GM12875 (cell line): ENCODE measurements around the gene COL5A3.

ENCODE experiments used
- H3K4me3 ChIP-seq: one replicate; pipeline ENCODE4 v1.5.1; 2011; ENCODE audit warnings: low read depth, low read length, control low read depth
- TF ChIP-seq, protein P1 (sequence below): IDR thresholded peaks from 2 replicates; pipeline ENCODE4 v1.5.1; 2011; ENCODE audit warnings: low read depth, mild to moderate bottlenecking, control low read depth, inconsistent platforms, low read length, moderate library complexity, borderline replicate concordance; ENCODE audit not compliant: insufficient read depth

The COL5A3 gene

DNA sequence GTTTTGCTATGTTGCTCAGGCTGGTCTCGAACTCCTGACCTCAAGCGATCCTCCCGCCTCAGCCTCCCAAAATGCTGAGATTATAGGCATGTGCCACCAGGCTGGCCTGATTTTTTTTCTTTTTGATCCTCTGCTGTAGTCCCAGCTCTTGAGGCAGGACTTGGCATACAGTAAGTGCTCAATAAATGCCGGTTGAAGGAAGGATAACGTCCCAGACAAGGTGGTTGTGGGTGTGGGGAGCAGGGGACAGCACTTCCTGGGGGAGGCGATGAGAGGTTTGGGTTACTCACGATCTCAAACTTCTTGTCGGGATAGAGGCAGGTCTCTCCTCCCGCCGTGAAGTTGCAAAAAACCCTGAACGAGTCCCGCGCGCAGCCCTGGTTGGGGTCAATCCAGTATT is 44.3 kb downstream of the COL5A3 start:
- H3K4me3 ChIP-seq, result no peak overlapping the region
- TF ChIP-seq, protein P1, sequence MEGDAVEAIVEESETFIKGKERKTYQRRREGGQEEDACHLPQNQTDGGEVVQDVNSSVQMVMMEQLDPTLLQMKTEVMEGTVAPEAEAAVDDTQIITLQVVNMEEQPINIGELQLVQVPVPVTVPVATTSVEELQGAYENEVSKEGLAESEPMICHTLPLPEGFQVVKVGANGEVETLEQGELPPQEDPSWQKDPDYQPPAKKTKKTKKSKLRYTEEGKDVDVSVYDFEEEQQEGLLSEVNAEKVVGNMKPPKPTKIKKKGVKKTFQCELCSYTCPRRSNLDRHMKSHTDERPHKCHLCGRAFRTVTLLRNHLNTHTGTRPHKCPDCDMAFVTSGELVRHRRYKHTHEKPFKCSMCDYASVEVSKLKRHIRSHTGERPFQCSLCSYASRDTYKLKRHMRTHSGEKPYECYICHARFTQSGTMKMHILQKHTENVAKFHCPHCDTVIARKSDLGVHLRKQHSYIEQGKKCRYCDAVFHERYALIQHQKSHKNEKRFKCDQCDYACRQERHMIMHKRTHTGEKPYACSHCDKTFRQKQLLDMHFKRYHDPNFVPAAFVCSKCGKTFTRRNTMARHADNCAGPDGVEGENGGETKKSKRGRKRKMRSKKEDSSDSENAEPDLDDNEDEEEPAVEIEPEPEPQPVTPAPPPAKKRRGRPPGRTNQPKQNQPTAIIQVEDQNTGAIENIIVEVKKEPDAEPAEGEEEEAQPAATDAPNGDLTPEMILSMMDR, result no peak

DNA sequence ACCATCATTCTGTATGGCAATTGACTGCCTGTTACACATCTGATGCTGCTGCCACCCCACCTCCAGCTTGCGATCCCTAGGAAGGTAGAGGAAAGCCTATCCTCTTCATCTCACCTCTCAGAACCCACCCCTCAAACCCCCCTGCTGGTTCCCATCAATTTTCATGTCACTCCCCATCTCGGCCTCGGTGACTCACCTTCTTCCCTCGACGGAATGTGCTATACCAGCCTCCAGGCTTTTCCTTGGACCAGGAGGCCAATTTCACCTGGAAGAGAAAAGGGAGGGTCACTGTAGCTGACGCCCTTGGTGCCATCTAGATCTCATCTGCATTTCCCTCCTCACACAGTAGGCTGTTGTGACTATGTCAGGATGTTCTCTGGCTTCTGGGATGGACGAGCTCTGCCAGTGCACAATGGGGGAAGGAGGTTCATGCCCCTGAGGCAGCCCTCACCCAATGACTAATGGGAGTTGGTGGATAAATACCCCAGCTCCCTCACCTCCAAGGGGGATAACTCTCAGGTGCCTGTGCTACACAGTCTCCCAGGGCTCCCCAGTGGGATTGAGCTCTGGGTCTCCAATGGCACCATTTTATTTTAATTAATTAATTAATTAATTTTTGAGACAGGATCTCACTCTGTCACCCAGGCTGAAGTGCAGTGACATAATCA is 47.5 kb downstream of the COL5A3 start:
- no peak overlapping the region for H3K4me3 ChIP-seq
- TF ChIP-seq, protein P1, result no peak

DNA sequence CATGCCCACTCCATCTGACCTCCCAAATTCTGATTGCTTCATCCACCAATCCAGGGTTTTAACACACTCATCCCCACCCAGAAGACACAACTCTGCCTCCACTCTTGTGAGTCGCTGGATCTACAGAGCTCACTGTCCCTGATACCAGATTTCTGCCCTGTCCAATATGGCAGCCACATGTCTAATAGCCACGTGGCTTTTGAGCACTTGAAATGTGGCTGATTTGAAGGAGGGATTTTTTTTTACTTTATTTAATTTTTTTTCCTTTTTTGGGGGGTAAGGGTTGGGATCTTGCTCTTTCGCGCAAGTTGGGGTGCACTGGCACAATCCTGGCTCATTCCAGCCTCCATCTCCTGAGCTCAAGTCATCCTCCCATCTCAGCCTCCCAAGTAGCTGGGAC is 49.2 kb downstream of the COL5A3 start:
- H3K4me3 ChIP-seq, result no peak overlapping the region
- TF ChIP-seq, protein P1, result no peak

DNA sequence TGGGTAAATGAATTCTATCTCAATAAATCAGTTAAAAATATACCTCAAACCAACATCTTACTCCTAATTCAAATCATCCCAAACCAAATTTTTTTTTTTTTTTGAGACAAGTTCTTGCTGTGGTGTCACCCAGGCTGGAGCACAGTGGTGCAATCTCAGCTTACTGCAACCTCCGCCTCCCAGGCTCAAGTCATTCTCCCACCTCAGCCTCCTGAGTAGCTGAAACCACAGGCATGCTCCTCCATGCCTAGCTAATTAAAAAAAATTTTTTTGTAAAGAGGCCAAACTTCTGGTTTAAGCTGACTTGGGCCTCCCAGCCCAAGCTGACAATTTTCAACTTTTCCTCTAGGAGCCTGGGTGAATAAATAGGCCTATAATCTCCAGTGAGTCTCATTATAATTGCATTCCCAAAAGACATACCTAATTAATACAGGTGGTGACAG is 51.9 kb downstream of the COL5A3 start:
- TF ChIP-seq, protein P1, result no peak
- no peak overlapping the region for H3K4me3 ChIP-seq

DNA sequence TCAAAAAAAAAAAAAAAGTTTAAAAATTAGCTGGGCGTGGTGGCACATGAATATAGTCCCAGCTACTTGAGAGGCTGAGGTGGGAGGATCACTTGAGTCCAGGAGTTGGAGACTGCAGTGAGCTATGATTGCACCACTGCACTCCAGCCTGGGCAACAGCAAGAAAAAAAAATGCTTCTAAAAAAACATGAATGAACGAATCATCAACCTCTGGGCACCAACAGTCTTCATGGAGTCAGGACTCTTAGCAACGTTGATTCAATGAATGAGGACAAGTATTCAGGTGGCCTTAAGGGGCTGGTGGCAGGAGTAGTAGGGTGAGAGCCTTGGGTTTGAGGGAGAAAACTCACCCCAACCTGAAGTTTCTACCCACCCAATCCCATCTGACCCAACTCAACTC is 53.3 kb downstream of the COL5A3 start:
- TF ChIP-seq, protein P1, result no peak
- no peak overlapping the region for H3K4me3 ChIP-seq

DNA sequence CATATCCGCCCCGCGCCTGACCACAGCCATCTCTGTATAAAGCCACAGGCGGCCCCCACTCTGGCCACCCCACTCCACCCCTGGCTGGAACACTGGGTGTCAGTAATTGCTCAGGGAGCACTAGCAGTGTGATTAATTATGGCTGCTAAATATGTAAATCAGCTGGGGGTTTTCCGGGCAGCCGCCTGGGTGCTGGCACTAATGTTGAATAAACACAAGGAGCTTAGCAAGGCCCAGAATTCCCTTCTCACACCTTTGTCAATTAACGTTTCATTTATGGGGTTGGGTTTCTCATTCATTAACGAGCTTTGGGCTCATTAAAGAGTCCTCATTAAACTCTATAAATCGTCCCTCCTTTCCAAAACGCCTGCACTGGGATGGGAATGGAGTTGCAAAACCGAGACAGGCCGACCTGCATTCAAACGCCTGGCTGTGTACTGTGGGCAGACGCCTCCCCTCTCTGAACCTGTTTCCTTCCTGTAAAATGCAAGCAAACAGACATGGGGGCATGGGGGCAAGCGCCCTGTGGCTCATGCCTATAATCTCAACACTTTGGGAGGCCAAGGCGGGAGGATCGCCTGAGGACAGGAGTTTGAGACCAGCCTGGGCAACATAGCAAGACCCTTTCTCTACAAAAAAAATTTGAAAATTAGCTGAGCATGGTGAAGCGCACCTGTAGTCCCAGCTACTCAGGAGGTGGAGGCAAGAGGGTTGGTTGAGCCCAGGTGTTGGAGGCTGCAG is 56.3 kb downstream of the COL5A3 start:
- TF ChIP-seq, protein P1, result no peak
- no peak overlapping the region for H3K4me3 ChIP-seq

DNA sequence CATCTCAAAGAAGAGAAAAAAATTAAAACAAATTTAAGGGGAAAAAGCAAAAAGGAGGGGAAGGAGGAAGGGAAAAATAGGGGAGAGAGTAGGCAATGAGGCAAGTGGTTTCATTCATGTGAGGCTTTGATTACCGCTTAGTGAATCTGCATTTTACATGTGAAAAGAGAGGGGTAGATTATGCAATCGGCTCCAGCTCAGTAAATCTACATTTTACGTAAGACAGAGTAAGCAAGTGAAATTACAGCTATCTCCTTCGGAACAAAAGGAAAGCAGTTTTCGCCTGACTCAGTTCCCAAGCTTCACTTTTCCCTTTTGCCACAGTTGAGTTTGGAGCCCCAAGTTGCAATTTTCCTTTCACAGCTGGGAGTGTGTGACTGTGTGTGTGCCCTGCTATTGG is 58.0 kb downstream of the COL5A3 start:
- H3K4me3 ChIP-seq, result no peak overlapping the region
- TF ChIP-seq, protein P1, result no peak
